ENCODE results near the gene SLC25A36.
"Not testable (repeated sequence)": the region's sequence is repeated elsewhere in the genome, so short reads cannot be mapped to it uniquely, and the experiment has no call there.

The SLC25A36 gene

GRCh38 chr3:140950863-140951262 lies 9.2 kb downstream of the SLC25A36 start:
- Histone ChIP-seq H4K8ac (ENCODE audit: low read depth, low read length) (no peak overlapping the region), H3K14ac (ENCODE audit: low read length) (no peak overlapping the region), H3K27me3 (ENCODE audit: insufficient read depth, low read length) (no peaks in the 10 kb centered on the region), H3K4me2 (ENCODE audit: low read length) (no peak overlapping the region), H3K79me1 (ENCODE audit: low read length) (no peaks in the 10 kb centered on the region), H3K4me3 (ENCODE audit: low read depth, low read length) (no peak overlapping the region), H2AK5ac (ENCODE audit: low read length) (no peak overlapping the region), H3K9me3 (ENCODE audit: insufficient read depth, low read depth, low read length) (no peaks in the 10 kb centered on the region), H2BK12ac (ENCODE audit: low read length) (no peak overlapping the region), H2AFZ (ENCODE audit: insufficient read depth, low read length, poor library complexity) (no peak overlapping the region), H3K36me3 (ENCODE audit: control insufficient read depth in 1 of 2, insufficient read depth in 2 of 2, low read length in 2 of 2) (no peaks in the 10 kb centered on the region), H3K18ac (ENCODE audit: low read length) (no peak overlapping the region), H4K91ac (ENCODE audit: low read depth, low read length) (no peak overlapping the region), H3K23ac (ENCODE audit: low read length) (no peak overlapping the region), H3K4ac (ENCODE audit: low read depth, low read length) (peak overlapping the region; percentile 6), H3K79me2 (ENCODE audit: control insufficient read depth, insufficient read depth, low read length, poor library complexity) (peaks cover 2% of the 10 kb centered on the region), H2BK5ac (ENCODE audit: low read depth, low read length, poor library complexity) (no peak overlapping the region), H3K27ac (ENCODE audit: low read depth, low read length) (no peak overlapping the region), H3K4me1 (ENCODE audit: control insufficient read depth in 1 of 2, insufficient read depth in 2 of 2, low read length in 2 of 2) (no peaks in the 10 kb centered on the region), H2BK120ac (ENCODE audit: insufficient read depth, low read length, poor library complexity) (no peak overlapping the region), H4K12ac (ENCODE audit: low read depth, low read length) (no peak overlapping the region), H3K9ac (ENCODE audit: low read length) (no peak overlapping the region)
- no CpG with 5 or more reads among the region's 2 CpGs for WGBS (ENCODE audit: extremely low coverage, insufficient coverage, insufficient read length)
- no peak for DNase-seq

DNA sequence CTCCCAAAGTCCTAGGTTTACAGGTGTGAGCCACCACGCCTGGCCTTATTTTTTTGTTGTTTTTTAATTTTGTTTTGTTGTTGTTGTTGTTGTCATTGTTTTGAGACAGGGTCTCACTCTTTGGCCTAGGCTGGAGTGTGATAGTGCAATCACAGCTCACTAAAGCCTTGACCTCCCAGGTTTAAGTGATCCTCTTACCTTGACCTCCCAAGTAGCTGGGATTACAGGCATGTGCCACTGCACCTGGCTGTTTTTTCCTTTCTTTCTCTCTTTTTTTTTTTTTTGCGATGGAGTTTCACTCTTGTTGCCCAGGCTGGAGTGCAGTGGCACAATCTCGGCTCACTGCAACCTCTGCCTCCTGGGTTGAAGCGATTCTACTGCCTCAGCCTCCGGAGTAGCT lies 10.1 kb downstream of the SLC25A36 start:
- H4K8ac ChIP-seq (ENCODE audit: low read depth, low read length) = not testable (repeated sequence)

GRCh38 chr3:140953028-140953960 lies 11.7 kb downstream of the SLC25A36 start:
- no peak overlapping the region for H4K8ac ChIP-seq (ENCODE audit: low read depth, low read length)
- H2AFZ ChIP-seq (ENCODE audit: insufficient read depth, low read length, poor library complexity) = no peak overlapping the region
- peak overlapping the region; percentile 62 for H3K4ac ChIP-seq (ENCODE audit: low read depth, low read length)
- no peak overlapping the region for H4K12ac ChIP-seq (ENCODE audit: low read depth, low read length)
- H3K18ac ChIP-seq (ENCODE audit: low read length) = no peak overlapping the region
- no peak overlapping the region for H3K14ac ChIP-seq (ENCODE audit: low read length)
- H3K23ac ChIP-seq (ENCODE audit: low read length) = no peak overlapping the region
- H3K79me1 ChIP-seq (ENCODE audit: low read length) = no peaks in the 10 kb centered on the region
- H2BK120ac ChIP-seq (ENCODE audit: insufficient read depth, low read length, poor library complexity) = no peak overlapping the region
- H3K36me3 ChIP-seq (ENCODE audit: control insufficient read depth in 1 of 2, insufficient read depth in 2 of 2, low read length in 2 of 2) = no peaks in the 10 kb centered on the region
- no peaks in the 10 kb centered on the region for H3K27me3 ChIP-seq (ENCODE audit: insufficient read depth, low read length)
- no peak overlapping the region for H3K27ac ChIP-seq (ENCODE audit: low read depth, low read length)
- no peak overlapping the region for H4K91ac ChIP-seq (ENCODE audit: low read depth, low read length)
- no peak overlapping the region for H2AK5ac ChIP-seq (ENCODE audit: low read length)
- H3K4me3 ChIP-seq (ENCODE audit: low read depth, low read length) = no peak overlapping the region
- H3K9me3 ChIP-seq (ENCODE audit: insufficient read depth, low read depth, low read length) = no peaks in the 10 kb centered on the region
- peaks cover 2% of the 10 kb centered on the region for H3K79me2 ChIP-seq (ENCODE audit: control insufficient read depth, insufficient read depth, low read length, poor library complexity)
- WGBS (ENCODE audit: extremely low coverage, insufficient coverage, insufficient read length) = no CpG with 5 or more reads among the region's 5 CpGs
- H2BK12ac ChIP-seq (ENCODE audit: low read length) = no peak overlapping the region
- peak; percentile 58 to 86 for DNase-seq
- H3K4me2 ChIP-seq (ENCODE audit: low read length) = no peak overlapping the region
- no peaks in the 10 kb centered on the region for H3K4me1 ChIP-seq (ENCODE audit: control insufficient read depth in 1 of 2, insufficient read depth in 2 of 2, low read length in 2 of 2)
- H3K9ac ChIP-seq (ENCODE audit: low read length) = no peak overlapping the region
- no peak overlapping the region for H2BK5ac ChIP-seq (ENCODE audit: low read depth, low read length, poor library complexity)

More for the DNA sequence above, 10.1 kb downstream of the SLC25A36 start:
- H3K9ac ChIP-seq (ENCODE audit: low read length); H2BK120ac ChIP-seq (ENCODE audit: insufficient read depth, low read length, poor library complexity); H2AK5ac ChIP-seq (ENCODE audit: low read length); H3K4me3 ChIP-seq (ENCODE audit: low read depth, low read length); H3K4me1 ChIP-seq (ENCODE audit: control insufficient read depth in 1 of 2, insufficient read depth in 2 of 2, low read length in 2 of 2); H3K79me2 ChIP-seq (ENCODE audit: control insufficient read depth, insufficient read depth, low read length, poor library complexity); H2BK5ac ChIP-seq (ENCODE audit: low read depth, low read length, poor library complexity); H3K9me3 ChIP-seq (ENCODE audit: insufficient read depth, low read depth, low read length); H4K12ac ChIP-seq (ENCODE audit: low read depth, low read length); H3K4me2 ChIP-seq (ENCODE audit: low read length); H3K18ac ChIP-seq (ENCODE audit: low read length); H3K79me1 ChIP-seq (ENCODE audit: low read length); H3K27ac ChIP-seq (ENCODE audit: low read depth, low read length); H3K36me3 ChIP-seq (ENCODE audit: control insufficient read depth in 1 of 2, insufficient read depth in 2 of 2, low read length in 2 of 2); H3K27me3 ChIP-seq (ENCODE audit: insufficient read depth, low read length); H2AFZ ChIP-seq (ENCODE audit: insufficient read depth, low read length, poor library complexity); H2BK12ac ChIP-seq (ENCODE audit: low read length); H3K14ac ChIP-seq (ENCODE audit: low read length); H3K23ac ChIP-seq (ENCODE audit: low read length); H4K91ac ChIP-seq (ENCODE audit: low read depth, low read length); DNase-seq: not testable (repeated sequence)
- no CpG with 5 or more reads among the region's 5 CpGs for WGBS (ENCODE audit: extremely low coverage, insufficient coverage, insufficient read length)
- H3K4ac ChIP-seq (ENCODE audit: low read depth, low read length) = peak overlapping the region; percentile 59

DNA sequence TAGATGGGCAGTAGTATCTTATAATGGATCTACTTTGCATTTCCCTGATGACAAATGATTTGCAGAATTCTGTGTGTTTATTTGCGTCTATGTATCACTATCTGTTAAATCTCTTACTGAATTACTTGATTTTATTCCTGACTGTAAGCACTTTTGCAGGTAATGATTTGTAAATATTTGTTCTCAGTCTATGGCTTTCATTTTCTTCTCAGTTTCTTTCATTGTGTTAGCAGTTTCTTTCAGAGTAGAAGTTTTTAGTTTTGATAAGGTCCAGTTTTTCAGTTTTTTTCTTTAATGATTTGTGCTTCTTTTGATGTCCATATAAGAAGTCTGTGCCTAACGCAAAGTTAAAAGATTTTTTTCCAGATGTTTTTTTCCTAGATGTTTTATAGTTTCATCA lies 12.9 kb downstream of the SLC25A36 start:
- no peak overlapping the region for H2BK120ac ChIP-seq (ENCODE audit: insufficient read depth, low read length, poor library complexity)
- H3K27me3 ChIP-seq (ENCODE audit: insufficient read depth, low read length) = no peaks in the 10 kb centered on the region
- H3K23ac ChIP-seq (ENCODE audit: low read length) = no peak overlapping the region
- no peak overlapping the region for H2BK5ac ChIP-seq (ENCODE audit: low read depth, low read length, poor library complexity)
- H4K8ac ChIP-seq (ENCODE audit: low read depth, low read length) = no peak overlapping the region
- no CpG with 5 or more reads among the region's 2 CpGs for WGBS (ENCODE audit: extremely low coverage, insufficient coverage, insufficient read length)
- no peak overlapping the region for H3K27ac ChIP-seq (ENCODE audit: low read depth, low read length)
- no peaks in the 10 kb centered on the region for H3K79me1 ChIP-seq (ENCODE audit: low read length)
- no peaks in the 10 kb centered on the region for H3K9me3 ChIP-seq (ENCODE audit: insufficient read depth, low read depth, low read length)
- no peak overlapping the region for H2AK5ac ChIP-seq (ENCODE audit: low read length)
- H4K91ac ChIP-seq (ENCODE audit: low read depth, low read length) = no peak overlapping the region
- no peak for DNase-seq
- H3K4me2 ChIP-seq (ENCODE audit: low read length) = no peak overlapping the region
- no peak overlapping the region for H3K18ac ChIP-seq (ENCODE audit: low read length)
- no peak overlapping the region for H3K9ac ChIP-seq (ENCODE audit: low read length)
- no peak overlapping the region for H3K14ac ChIP-seq (ENCODE audit: low read length)
- no peaks in the 10 kb centered on the region for H3K4me1 ChIP-seq (ENCODE audit: control insufficient read depth in 1 of 2, insufficient read depth in 2 of 2, low read length in 2 of 2)
- H2AFZ ChIP-seq (ENCODE audit: insufficient read depth, low read length, poor library complexity) = no peak overlapping the region
- H3K4me3 ChIP-seq (ENCODE audit: low read depth, low read length) = no peak overlapping the region
- H4K12ac ChIP-seq (ENCODE audit: low read depth, low read length) = no peak overlapping the region
- peaks cover 2% of the 10 kb centered on the region for H3K79me2 ChIP-seq (ENCODE audit: control insufficient read depth, insufficient read depth, low read length, poor library complexity)
- no peak overlapping the region for H3K4ac ChIP-seq (ENCODE audit: low read depth, low read length)
- no peaks in the 10 kb centered on the region for H3K36me3 ChIP-seq (ENCODE audit: control insufficient read depth in 1 of 2, insufficient read depth in 2 of 2, low read length in 2 of 2)
- no peak overlapping the region for H2BK12ac ChIP-seq (ENCODE audit: low read length)

Data from trophoblast cell (in vitro differentiated cells and primary cell).